Measurements from ENCODE around the gene ASL.

Gene ASL

GRCh38 chr7:66110856-66111255 lies 35.2 kb downstream of the ASL start:
- TF ChIP-seq SIN3A (IDR thresholded peaks at IDR 0.05; ENCODE audit: borderline replicate concordance, insufficient read depth, low read length) (no peak), POLR2AphosphoS5 (IDR thresholded peaks at IDR 0.05; ENCODE audit: low read depth, low read length) (no peak), FOXP2 (optimal IDR thresholded peaks at IDR 0.05; ENCODE audit: borderline replicate concordance, extremely low read depth, extremely low read length, insufficient read depth) (no peak), TAF1 (IDR thresholded peaks at IDR 0.05; ENCODE audit: borderline replicate concordance, insufficient read depth, low read length) (no peak)
- TF ChIP-seq, protein P1, sequence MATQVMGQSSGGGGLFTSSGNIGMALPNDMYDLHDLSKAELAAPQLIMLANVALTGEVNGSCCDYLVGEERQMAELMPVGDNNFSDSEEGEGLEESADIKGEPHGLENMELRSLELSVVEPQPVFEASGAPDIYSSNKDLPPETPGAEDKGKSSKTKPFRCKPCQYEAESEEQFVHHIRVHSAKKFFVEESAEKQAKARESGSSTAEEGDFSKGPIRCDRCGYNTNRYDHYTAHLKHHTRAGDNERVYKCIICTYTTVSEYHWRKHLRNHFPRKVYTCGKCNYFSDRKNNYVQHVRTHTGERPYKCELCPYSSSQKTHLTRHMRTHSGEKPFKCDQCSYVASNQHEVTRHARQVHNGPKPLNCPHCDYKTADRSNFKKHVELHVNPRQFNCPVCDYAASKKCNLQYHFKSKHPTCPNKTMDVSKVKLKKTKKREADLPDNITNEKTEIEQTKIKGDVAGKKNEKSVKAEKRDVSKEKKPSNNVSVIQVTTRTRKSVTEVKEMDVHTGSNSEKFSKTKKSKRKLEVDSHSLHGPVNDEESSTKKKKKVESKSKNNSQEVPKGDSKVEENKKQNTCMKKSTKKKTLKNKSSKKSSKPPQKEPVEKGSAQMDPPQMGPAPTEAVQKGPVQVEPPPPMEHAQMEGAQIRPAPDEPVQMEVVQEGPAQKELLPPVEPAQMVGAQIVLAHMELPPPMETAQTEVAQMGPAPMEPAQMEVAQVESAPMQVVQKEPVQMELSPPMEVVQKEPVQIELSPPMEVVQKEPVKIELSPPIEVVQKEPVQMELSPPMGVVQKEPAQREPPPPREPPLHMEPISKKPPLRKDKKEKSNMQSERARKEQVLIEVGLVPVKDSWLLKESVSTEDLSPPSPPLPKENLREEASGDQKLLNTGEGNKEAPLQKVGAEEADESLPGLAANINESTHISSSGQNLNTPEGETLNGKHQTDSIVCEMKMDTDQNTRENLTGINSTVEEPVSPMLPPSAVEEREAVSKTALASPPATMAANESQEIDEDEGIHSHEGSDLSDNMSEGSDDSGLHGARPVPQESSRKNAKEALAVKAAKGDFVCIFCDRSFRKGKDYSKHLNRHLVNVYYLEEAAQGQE (IDR thresholded peaks at IDR 0.05; ENCODE audit: insufficient read depth in 1 of 2, low read depth in 2 of 2, low read length in 2 of 2) = no peak

GRCh38 chr7:66114743-66115649 lies 39.4 kb downstream of the ASL start, which contains the start of gene CRCP:
Gene CRCP (plus strand): TSS chr7:66114847. CDS start chr7:66114963, 116 bp downstream.
- no peak for TF ChIP-seq FOXP2 (optimal IDR thresholded peaks at IDR 0.05; ENCODE audit: borderline replicate concordance, extremely low read depth, extremely low read length, insufficient read depth)
- peak; percentile 78 for TF ChIP-seq POLR2AphosphoS5 (IDR thresholded peaks at IDR 0.05; ENCODE audit: low read depth, low read length)
- peak; percentile 62; the same call in 1 of the 2 replicates for TF ChIP-seq TAF1 (IDR thresholded peaks at IDR 0.05; ENCODE audit: borderline replicate concordance, insufficient read depth, low read length)
- TF ChIP-seq, protein P1 (IDR thresholded peaks at IDR 0.05; ENCODE audit: insufficient read depth in 1 of 2, low read depth in 2 of 2, low read length in 2 of 2) = no peak
- peak; percentile 77; the same call in 1 of the 2 replicates for TF ChIP-seq SIN3A (IDR thresholded peaks at IDR 0.05; ENCODE audit: borderline replicate concordance, insufficient read depth, low read length)

DNA sequence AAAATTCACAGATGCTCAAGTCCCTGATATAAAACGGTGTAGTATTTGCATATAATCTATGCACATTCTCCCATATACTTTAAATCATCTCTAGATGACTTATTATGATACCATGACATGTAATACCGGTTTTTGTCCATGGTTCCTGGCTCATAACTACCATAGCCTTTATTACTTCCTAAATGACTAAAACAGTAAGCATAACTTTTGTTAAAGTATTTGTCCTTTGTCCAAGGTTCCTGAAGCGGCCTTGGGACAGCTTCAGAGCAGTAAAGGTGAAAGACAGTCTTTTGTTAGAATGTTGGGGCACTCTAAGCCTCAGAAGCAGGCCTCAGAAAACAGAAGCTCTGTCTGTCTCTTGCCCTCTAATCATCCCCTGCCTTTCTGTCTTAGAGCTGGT lies 43.0 kb downstream of the ASL start:
- TF ChIP-seq, protein P1 (IDR thresholded peaks at IDR 0.05; ENCODE audit: insufficient read depth in 1 of 2, low read depth in 2 of 2, low read length in 2 of 2) = no peak
- TF ChIP-seq SIN3A (IDR thresholded peaks at IDR 0.05; ENCODE audit: borderline replicate concordance, insufficient read depth, low read length) (no peak), POLR2AphosphoS5 (IDR thresholded peaks at IDR 0.05; ENCODE audit: low read depth, low read length) (no peak), TAF1 (IDR thresholded peaks at IDR 0.05; ENCODE audit: borderline replicate concordance, insufficient read depth, low read length) (no peak), FOXP2 (optimal IDR thresholded peaks at IDR 0.05; ENCODE audit: borderline replicate concordance, extremely low read depth, extremely low read length, insufficient read depth) (no peak)

DNA sequence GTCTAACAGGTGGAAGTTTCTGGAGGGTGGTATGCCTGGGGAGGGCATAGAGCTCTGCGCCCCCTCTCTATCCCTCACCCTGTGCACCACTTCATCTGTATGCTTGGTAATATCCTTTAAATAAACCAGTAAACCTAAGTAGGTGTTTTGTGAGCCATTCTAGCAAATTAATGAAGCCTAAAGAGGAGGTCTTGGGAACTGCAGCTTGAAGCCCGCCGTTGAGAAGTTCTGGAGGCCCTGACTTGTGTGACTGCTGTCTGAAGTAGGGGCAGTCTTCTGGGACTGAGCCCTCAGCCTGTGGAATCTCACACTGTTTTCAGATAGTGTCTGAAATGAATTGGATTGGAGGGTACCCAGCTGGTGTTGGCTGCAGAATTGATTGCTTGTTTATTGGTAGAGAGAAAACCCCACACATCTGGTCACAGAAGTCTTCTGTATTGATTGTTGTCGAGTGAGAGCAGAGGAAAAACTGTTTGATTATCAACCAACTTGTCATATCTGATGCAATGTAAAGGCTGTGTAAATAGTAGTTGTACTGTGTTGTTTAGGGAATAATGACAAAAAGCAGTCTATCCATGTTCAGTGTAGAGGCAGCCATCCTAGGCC lies 43.7 kb downstream of the ASL start:
- TF ChIP-seq POLR2AphosphoS5 (IDR thresholded peaks at IDR 0.05; ENCODE audit: low read depth, low read length) (no peak), SIN3A (IDR thresholded peaks at IDR 0.05; ENCODE audit: borderline replicate concordance, insufficient read depth, low read length) (no peak), FOXP2 (optimal IDR thresholded peaks at IDR 0.05; ENCODE audit: borderline replicate concordance, extremely low read depth, extremely low read length, insufficient read depth) (no peak), TAF1 (IDR thresholded peaks at IDR 0.05; ENCODE audit: borderline replicate concordance, insufficient read depth, low read length) (no peak)
- TF ChIP-seq, protein P1 (IDR thresholded peaks at IDR 0.05; ENCODE audit: insufficient read depth in 1 of 2, low read depth in 2 of 2, low read length in 2 of 2) = no peak
